HepG2 (cell line): Measurements from ENCODE around the gene C11orf68. TPM values are rescaled to one million over a fixed set of nuclear protein-coding genes. Genes with fewer than 3 reads are reported as not detected.

Source experiments
- ARHGAP35 ChIP-seq: sonication (generic); formaldehyde crosslinking; IDR thresholded peaks from 2 replicates; pipeline ENCODE4 v1.9.0; 2022; ENCODE audit warnings: mild to moderate bottlenecking, inconsistent platforms, moderate library complexity, missing genetic modification reagents, borderline replicate concordance
- BRD4 ChIP-seq: sonication (generic); formaldehyde crosslinking; IDR thresholded peaks from 2 replicates; pipeline ENCODE4 v1.4.0; 2020; ENCODE audit warnings: missing genetic modification reagents
- PHF5A ChIP-seq: IDR thresholded peaks from one replicate; pipeline ENCODE4 v1.6.1; 2018; ENCODE audit warnings: low read depth, missing genetic modification reagents; ENCODE audit not compliant: unreplicated experiment
- RFX1 ChIP-seq: fragments of 450-650 bp; IDR thresholded peaks from 2 replicates; pipeline ENCODE4 v1.6.1; 2017
- SOX6 ChIP-seq, 2 experiments: fragments of 450-650 bp in 1 of 2; sonication (generic) in 1 of 2; formaldehyde crosslinking in 1 of 2; IDR thresholded peaks; 2 replicates each; pipeline versions ENCODE4 v1.4.0 to v1.6.1; 2017 to 2020; ENCODE audit warnings: antibody characterized with exemption in 1 of 2, mild to moderate bottlenecking in 1 of 2, missing genetic modification reagents in 1 of 2
- SP2 ChIP-seq: sonication (generic); formaldehyde crosslinking; IDR thresholded peaks from 2 replicates; pipeline ENCODE4 v1.5.1; 2020; ENCODE audit warnings: mild to moderate bottlenecking, missing genetic modification reagents
- ZBTB7A ChIP-seq: sonication (generic); formaldehyde crosslinking; IDR thresholded peaks from 2 replicates; pipeline ENCODE4 v1.8.0; 2022; ENCODE audit warnings: mild to moderate bottlenecking, missing genetic modification reagents
- ZFP82 ChIP-seq: sonication (generic); formaldehyde crosslinking; IDR thresholded peaks from 2 replicates; pipeline ENCODE4 v1.5.1; 2020; ENCODE audit warnings: mild to moderate bottlenecking, missing genetic modification reagents, borderline replicate concordance
- ZNF333 ChIP-seq: sonication (generic); formaldehyde crosslinking; IDR thresholded peaks from 2 replicates; pipeline ENCODE4 v1.4.0; 2020; ENCODE audit warnings: mild to moderate bottlenecking, missing genetic modification reagents, borderline replicate concordance
- ZNF720 ChIP-seq: sonication (generic); formaldehyde crosslinking; IDR thresholded peaks from 2 replicates; pipeline ENCODE4 v1.4.0; 2020; ENCODE audit warnings: missing genetic modification reagents
- ZNF75D ChIP-seq: sonication (generic); formaldehyde crosslinking; IDR thresholded peaks from 2 replicates; pipeline ENCODE4 v1.8.1; 2023; ENCODE audit warnings: missing genetic modification reagents, mild to moderate bottlenecking, borderline replicate concordance
- ZNF766 ChIP-seq: sonication (generic); formaldehyde crosslinking; IDR thresholded peaks from 2 replicates; pipeline ENCODE4 v1.5.0; 2020; ENCODE audit warnings: missing genetic modification reagents, borderline replicate concordance
- ZSCAN9 ChIP-seq: IDR thresholded peaks from 2 replicates; pipeline ENCODE4 v1.6.1; 2016; ENCODE audit warnings: borderline replicate concordance
- polyA plus RNA-seq, 8 experiments: library from polyadenylated mRNA; depleted of rRNA in 3 of 8; stranded (reverse) in 7 of 8; unstranded in 1 of 8; fragments of >200 nt; fragmentation: Illumina TruSeq in 4 of 8; extraction: Trizol in 4 of 8; gene quantifications; 2 replicates each; pipeline versions ENCODE4 v1.2.1 to v1.2.3, GENCODE V29; 2011 to 2016; ENCODE audit warnings: low read depth in 4 of 8, missing spikeins in 1 of 8, mixed read lengths in 1 of 8; ENCODE audit not compliant: insufficient read depth in 1 of 8
- total RNA-seq, 5 experiments: library from RNA; depleted of rRNA; stranded (reverse); fragments of >200 nt; fragmentation: Illumina TruSeq; extraction: Trizol; gene quantifications; 2 replicates each; pipeline ENCODE4 v1.2.3, GENCODE V29; 2016; ENCODE audit warnings: low read depth in 1 of 5
- TF ChIP-seq, protein P1 (sequence below): sonication (generic); formaldehyde crosslinking; IDR thresholded peaks from 2 replicates; pipeline ENCODE4 v1.4.0; 2020; ENCODE audit warnings: missing genetic modification reagents
- TF ChIP-seq, protein P2 (sequence below): sonication (generic); formaldehyde crosslinking; IDR thresholded peaks from 2 replicates; pipeline ENCODE4 v1.4.0; 2020; ENCODE audit warnings: missing genetic modification reagents
- TF ChIP-seq, protein P3 (sequence below): sonication (generic); formaldehyde crosslinking; IDR thresholded peaks from 2 replicates; pipeline ENCODE4 v1.5.1; 2020; ENCODE audit warnings: missing genetic modification reagents, mild to moderate bottlenecking, borderline replicate concordance
- TF ChIP-seq, protein P4 (sequence below): sonication (generic); formaldehyde crosslinking; IDR thresholded peaks from 2 replicates; pipeline ENCODE4 v1.5.1; 2020; ENCODE audit warnings: mild to moderate bottlenecking, moderate library complexity, missing genetic modification reagents
- TF ChIP-seq, protein P5 (sequence below): sonication (generic); formaldehyde crosslinking; IDR thresholded peaks from 2 replicates; pipeline ENCODE4 v1.4.0; 2020; ENCODE audit warnings: missing genetic modification reagents
- TF ChIP-seq, protein P6 (sequence below): sonication (generic); formaldehyde crosslinking; IDR thresholded peaks from 2 replicates; pipeline ENCODE4 v1.5.1; 2020; ENCODE audit warnings: mild to moderate bottlenecking, missing genetic modification reagents, borderline replicate concordance

C11orf68 gene
- total and polyA plus RNA-seq, 2 of the 13 experiments (the other 11 are each of a cell fraction or from before 2014, with no cell fraction given), result 8.4 to 28.3 TPM

DNA sequence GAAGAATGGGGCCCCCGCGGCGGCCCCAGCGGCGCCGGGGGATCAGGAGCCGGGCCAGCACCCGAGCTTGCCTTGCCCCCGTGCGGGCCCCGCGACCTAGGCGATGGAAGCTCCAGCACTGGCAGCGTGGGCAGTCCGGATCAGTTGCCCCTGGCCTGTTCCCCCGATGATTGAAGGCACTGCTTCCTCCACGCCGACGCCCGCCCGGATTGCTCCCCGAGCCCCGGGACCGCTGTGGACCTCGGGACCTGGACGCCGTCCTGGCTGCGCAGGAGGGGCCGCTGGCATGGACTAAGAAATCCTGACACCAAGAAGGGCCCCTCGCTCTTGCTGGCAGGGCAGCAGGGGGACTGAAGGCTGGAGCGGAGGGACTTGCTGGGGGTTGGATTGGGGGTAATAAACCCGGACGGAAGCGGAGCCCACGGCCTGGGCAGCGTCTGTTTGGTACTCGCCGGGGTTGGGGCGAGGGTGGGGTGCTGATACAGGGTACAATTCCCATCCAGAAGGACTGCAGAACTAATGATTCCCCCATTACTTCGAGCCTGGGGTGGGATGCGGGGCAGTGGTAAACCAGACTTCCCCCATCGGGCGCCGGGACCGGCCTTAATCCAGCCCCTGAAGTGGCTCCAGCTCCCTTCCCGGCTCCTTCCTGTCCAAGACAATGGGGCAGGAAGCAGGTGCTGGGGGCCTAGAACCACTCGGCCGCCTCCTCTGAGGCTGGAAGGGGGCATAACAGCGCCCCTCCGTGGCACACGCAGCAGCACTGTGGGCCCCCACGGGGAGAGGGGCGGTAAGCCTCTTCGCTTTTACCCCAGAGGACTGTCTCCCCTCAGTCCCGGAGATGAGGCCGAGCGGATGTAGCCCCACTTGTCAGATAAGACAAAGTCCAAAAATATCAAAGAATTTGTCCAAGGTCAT is 27.4 kb downstream of the C11orf68 start (continued):
- TF ChIP-seq ZNF333 (CRISPR knock-in tag), result 0 out of 2 replicates have a peak, but pooled peaks have one; percentile 9
- no peak for TF ChIP-seq ARHGAP35
- no peak for TF ChIP-seq ZNF75D (CRISPR knock-in tag)
- TF ChIP-seq, protein P1, sequence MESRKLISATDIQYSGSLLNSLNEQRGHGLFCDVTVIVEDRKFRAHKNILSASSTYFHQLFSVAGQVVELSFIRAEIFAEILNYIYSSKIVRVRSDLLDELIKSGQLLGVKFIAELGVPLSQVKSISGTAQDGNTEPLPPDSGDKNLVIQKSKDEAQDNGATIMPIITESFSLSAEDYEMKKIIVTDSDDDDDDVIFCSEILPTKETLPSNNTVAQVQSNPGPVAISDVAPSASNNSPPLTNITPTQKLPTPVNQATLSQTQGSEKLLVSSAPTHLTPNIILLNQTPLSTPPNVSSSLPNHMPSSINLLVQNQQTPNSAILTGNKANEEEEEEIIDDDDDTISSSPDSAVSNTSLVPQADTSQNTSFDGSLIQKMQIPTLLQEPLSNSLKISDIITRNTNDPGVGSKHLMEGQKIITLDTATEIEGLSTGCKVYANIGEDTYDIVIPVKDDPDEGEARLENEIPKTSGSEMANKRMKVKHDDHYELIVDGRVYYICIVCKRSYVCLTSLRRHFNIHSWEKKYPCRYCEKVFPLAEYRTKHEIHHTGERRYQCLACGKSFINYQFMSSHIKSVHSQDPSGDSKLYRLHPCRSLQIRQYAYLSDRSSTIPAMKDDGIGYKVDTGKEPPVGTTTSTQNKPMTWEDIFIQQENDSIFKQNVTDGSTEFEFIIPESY (CRISPR knock-in tag), result no peak; the same call in 1 of the 2 replicates
- 0 out of 2 replicates have a peak, but pooled peaks have one; percentile 33 for TF ChIP-seq BRD4 (CRISPR knock-in tag)
- TF ChIP-seq ZNF766 (CRISPR knock-in tag), result no peak
- peak; percentile 91; the same call in 1 of the 2 replicates for TF ChIP-seq ZBTB7A
- TF ChIP-seq, protein P2, sequence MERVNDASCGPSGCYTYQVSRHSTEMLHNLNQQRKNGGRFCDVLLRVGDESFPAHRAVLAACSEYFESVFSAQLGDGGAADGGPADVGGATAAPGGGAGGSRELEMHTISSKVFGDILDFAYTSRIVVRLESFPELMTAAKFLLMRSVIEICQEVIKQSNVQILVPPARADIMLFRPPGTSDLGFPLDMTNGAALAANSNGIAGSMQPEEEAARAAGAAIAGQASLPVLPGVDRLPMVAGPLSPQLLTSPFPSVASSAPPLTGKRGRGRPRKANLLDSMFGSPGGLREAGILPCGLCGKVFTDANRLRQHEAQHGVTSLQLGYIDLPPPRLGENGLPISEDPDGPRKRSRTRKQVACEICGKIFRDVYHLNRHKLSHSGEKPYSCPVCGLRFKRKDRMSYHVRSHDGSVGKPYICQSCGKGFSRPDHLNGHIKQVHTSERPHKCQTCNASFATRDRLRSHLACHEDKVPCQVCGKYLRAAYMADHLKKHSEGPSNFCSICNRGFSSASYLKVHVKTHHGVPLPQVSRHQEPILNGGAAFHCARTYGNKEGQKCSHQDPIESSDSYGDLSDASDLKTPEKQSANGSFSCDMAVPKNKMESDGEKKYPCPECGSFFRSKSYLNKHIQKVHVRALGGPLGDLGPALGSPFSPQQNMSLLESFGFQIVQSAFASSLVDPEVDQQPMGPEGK (CRISPR knock-in tag), result peak; percentile 95
- no peak for TF ChIP-seq RFX1
- TF ChIP-seq, protein P3, sequence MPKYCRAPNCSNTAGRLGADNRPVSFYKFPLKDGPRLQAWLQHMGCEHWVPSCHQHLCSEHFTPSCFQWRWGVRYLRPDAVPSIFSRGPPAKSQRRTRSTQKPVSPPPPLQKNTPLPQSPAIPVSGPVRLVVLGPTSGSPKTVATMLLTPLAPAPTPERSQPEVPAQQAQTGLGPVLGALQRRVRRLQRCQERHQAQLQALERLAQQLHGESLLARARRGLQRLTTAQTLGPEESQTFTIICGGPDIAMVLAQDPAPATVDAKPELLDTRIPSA, result peak; percentile 76
- TF ChIP-seq, protein P4, sequence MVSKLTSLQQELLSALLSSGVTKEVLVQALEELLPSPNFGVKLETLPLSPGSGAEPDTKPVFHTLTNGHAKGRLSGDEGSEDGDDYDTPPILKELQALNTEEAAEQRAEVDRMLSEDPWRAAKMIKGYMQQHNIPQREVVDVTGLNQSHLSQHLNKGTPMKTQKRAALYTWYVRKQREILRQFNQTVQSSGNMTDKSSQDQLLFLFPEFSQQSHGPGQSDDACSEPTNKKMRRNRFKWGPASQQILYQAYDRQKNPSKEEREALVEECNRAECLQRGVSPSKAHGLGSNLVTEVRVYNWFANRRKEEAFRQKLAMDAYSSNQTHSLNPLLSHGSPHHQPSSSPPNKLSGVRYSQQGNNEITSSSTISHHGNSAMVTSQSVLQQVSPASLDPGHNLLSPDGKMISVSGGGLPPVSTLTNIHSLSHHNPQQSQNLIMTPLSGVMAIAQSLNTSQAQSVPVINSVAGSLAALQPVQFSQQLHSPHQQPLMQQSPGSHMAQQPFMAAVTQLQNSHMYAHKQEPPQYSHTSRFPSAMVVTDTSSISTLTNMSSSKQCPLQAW, result 0 out of 2 replicates have a peak, but pooled peaks have one; percentile 57
- TF ChIP-seq ZSCAN9, result no peak
- TF ChIP-seq ZFP82, result no peak; the same call in 1 of the 2 replicates
- no peak for TF ChIP-seq ZNF720 (CRISPR knock-in tag)
- TF ChIP-seq, protein P5, sequence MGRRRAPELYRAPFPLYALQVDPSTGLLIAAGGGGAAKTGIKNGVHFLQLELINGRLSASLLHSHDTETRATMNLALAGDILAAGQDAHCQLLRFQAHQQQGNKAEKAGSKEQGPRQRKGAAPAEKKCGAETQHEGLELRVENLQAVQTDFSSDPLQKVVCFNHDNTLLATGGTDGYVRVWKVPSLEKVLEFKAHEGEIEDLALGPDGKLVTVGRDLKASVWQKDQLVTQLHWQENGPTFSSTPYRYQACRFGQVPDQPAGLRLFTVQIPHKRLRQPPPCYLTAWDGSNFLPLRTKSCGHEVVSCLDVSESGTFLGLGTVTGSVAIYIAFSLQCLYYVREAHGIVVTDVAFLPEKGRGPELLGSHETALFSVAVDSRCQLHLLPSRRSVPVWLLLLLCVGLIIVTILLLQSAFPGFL, result no peak
- TF ChIP-seq, protein P6, sequence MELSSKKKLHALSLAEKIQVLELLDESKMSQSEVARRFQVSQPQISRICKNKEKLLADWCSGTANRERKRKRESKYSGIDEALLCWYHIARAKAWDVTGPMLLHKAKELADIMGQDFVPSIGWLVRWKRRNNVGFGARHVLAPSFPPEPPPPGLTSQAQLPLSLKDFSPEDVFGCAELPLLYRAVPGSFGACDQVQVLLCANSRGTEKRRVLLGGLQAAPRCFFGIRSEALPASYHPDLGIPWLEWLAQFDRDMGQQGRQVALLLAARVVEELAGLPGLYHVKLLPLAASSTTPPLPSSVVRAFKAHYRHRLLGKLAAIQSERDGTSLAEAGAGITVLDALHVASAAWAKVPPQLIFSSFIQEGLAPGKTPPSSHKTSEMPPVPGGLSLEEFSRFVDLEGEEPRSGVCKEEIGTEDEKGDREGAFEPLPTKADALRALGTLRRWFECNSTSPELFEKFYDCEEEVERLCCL (CRISPR knock-in tag), result no peak
- no peak for TF ChIP-seq SP2 (CRISPR knock-in tag)
- no peak for TF ChIP-seq PHF5A (CRISPR knock-in tag)
- TF ChIP-seq SOX6 (IDR thresholded peaks at IDR 0.05), result no peak
- peak; percentile 38; the same call in 1 of the 2 replicates for TF ChIP-seq SOX6 (CRISPR knock-in tag; IDR thresholded peaks at IDR 0.05)
